KOPT-K1 (cell line): ENCODE results near the gene TYR.

Experiments used
- H3K27ac ChIP-seq: fragments of 200-600 bp; sonication (generic); 2 replicates; pipeline ENCODE4 v1.5.1; 2016; ENCODE audit warnings: antibody characterized with exemption, mild to moderate bottlenecking, low read depth, low read length; ENCODE audit not compliant: poor library complexity, severe bottlenecking
- H3K36me3 ChIP-seq: fragments of 200-600 bp; sonication (generic); 2 replicates; pipeline ENCODE4 v1.5.1; 2017; ENCODE audit warnings: antibody characterized with exemption, mild to moderate bottlenecking, low read length, moderate library complexity; ENCODE audit not compliant: insufficient read depth
- H3K9me3 ChIP-seq: fragments of 200-600 bp; sonication (generic); 2 replicates; pipeline ENCODE4 v1.5.1; 2017; ENCODE audit warnings: antibody characterized with exemption, low read length, mild to moderate bottlenecking; ENCODE audit not compliant: insufficient read depth, poor library complexity, severe bottlenecking

Gene TYR

DNA sequence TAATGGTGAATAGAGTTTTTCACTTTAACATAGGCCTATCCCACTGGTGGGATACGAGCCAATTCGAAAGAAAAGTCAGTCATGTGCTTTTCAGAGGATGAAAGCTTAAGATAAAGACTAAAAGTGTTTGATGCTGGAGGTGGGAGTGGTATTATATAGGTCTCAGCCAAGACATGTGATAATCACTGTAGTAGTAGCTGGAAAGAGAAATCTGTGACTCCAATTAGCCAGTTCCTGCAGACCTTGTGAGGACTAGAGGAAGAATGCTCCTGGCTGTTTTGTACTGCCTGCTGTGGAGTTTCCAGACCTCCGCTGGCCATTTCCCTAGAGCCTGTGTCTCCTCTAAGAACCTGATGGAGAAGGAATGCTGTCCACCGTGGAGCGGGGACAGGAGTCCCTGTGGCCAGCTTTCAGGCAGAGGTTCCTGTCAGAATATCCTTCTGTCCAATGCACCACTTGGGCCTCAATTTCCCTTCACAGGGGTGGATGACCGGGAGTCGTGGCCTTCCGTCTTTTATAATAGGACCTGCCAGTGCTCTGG is at the start of gene TYR:
TYR (plus strand) TSS at position 185 of the 541 bp plus-strand sequence; CDS start at position 264, 79 bp downstream.
- H3K36me3 ChIP-seq, result no peaks in the 10 kb centered on the region

DNA sequence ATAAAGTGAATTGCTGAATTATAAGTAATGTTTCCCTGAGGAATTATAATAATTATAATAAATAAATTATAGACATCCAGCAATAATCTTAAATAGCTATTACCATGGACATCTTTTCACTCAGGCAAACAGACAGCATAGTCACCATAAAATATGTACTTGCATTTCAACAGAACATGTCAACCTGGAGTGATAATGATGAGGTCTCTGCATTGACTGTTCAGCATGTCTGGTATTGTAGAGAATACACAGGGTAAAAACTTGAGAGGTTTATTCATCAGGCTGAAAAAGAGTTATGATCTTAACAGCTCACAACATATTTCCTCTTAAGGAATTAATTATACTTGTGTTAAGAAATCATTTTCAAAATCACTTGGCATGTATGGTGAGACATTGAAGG is 41.1 kb upstream of the TYR start:
- H3K9me3 ChIP-seq, result no peaks in the 10 kb centered on the region
- H3K36me3 ChIP-seq, result no peaks in the 10 kb centered on the region
- H3K27ac ChIP-seq, result no peak overlapping the region

More for the DNA sequence above, at the start of gene TYR:
- Histone ChIP-seq H3K27ac (no peak within 1 kb of the TSS), H3K9me3 (no peaks in the 10 kb centered on the region)

DNA sequence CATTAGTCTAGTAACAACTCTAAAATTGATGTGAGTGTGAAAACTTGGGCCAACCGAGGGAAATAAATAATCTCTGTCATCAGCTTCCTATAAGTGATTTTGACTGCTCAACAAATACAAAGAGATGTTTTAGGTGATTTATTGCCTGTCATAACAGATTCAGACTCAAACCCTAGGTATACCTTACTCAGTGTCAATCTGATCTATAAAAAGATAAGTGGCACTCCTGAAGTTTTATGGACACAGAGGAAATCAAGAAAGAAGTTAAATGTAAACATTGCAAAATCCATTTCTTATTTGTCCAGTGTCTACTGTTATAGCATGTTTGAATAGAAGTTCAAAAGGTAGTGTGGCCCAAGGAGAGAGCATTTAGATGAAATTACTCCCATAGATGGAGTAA is 30.4 kb upstream of the TYR start:
- H3K36me3 ChIP-seq, result no peaks in the 10 kb centered on the region
- no peaks in the 10 kb centered on the region for H3K9me3 ChIP-seq
- no peak overlapping the region for H3K27ac ChIP-seq

DNA sequence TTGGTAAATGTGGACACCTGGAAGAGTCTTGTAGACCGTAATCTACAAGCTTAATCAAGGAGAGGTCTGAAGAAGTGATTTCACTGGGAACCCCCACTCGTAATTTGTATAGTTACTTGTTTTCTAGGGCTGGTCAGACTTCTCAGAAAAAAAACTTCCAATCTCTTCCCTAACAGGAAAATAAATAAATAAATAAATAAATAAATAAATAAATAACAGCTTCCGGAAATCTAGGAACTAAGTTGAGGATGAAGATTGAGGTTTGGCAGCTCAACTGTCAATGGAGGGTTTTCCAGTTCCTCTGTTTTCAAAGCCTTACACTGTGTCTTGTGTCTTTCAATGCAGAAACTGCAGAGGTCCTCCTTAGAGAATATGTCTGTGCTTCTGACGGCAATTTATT is 17.7 kb upstream of the TYR start:
- no peaks in the 10 kb centered on the region for H3K36me3 ChIP-seq
- no peaks in the 10 kb centered on the region for H3K9me3 ChIP-seq
- H3K27ac ChIP-seq, result no peak overlapping the region

DNA sequence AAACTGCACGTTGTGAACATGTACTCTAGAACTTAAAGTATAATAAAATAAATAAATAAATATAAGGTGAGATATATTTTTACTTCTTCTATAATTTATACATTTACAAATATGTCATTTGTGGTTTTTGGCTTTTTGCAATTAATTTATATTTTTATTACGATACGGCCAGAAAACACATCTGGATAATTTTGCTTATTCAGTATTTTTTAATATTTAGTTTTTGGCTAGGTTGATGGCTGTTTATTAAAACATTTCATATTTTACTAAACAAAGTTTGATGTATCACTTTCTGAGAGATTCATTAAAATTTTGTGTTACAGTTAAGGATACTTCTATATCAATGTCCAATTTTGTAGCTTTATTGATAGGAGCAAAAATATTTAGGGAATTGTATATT is 15.7 kb upstream of the TYR start:
- no peak overlapping the region for H3K27ac ChIP-seq
- no peaks in the 10 kb centered on the region for H3K36me3 ChIP-seq
- no peaks in the 10 kb centered on the region for H3K9me3 ChIP-seq

DNA sequence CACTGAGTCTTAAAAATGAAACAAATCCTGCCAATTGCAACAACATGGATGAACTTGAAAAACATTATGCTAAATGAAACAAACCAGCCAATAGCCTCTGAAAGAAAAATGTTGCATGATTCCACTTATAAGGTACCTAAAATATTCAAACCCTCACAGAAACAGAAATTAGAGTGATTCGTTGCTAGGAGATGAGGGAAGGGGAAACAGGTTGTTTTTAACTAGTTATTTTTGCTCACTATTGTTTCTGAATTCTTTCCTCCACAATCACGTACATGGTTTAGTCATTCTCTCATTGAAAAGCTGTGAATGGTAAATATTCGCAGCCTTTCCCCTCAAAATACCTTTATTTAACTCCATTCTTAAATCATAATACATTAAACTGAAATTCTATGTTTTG is 14.0 kb upstream of the TYR start:
- H3K9me3 ChIP-seq, result no peaks in the 10 kb centered on the region
- H3K27ac ChIP-seq, result no peak overlapping the region
- H3K36me3 ChIP-seq, result no peaks in the 10 kb centered on the region

DNA sequence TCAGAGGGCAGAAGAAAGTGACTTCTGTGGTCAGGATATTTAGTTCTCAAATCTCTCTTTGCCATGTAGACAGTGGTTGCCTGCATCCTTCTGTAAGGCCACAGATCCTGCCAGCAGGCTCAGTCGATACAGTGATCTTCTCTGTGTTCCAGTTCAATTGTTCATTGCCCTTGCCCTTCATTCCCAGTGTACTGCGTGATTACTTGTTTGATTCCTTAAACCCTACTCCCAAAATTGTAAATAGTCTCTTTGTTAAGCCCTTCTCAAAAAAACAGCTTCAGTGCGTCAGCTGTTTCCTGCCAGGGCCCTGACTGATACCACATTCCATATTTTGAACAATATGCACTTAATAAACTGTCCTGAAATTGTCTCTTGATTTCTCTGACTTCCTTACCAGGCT is 9.3 kb upstream of the TYR start:
- no peaks in the 10 kb centered on the region for H3K36me3 ChIP-seq
- no peaks in the 10 kb centered on the region for H3K9me3 ChIP-seq
- no peak overlapping the region for H3K27ac ChIP-seq

DNA sequence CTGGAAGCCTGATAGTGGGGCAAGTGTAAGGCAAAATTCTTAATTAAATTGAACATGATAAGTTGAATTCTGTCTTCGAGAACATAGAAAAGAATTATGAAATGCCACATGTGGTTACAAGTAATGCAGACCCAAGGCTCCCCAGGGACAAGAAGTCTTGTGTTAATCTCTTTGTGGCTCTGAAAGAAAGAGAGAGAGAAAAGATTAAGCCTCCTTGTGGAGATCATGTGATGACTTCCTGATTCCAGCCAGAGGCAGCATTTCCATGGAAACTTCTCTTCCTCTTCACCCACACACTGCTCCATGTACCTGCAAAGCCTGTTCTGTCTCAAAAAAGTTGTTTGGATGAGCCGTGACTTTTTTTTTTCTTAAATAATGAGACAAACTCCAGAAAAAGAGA is 1.9 kb upstream of the TYR start:
- no peaks in the 10 kb centered on the region for H3K36me3 ChIP-seq
- no peak overlapping the region for H3K27ac ChIP-seq
- no peaks in the 10 kb centered on the region for H3K9me3 ChIP-seq

DNA sequence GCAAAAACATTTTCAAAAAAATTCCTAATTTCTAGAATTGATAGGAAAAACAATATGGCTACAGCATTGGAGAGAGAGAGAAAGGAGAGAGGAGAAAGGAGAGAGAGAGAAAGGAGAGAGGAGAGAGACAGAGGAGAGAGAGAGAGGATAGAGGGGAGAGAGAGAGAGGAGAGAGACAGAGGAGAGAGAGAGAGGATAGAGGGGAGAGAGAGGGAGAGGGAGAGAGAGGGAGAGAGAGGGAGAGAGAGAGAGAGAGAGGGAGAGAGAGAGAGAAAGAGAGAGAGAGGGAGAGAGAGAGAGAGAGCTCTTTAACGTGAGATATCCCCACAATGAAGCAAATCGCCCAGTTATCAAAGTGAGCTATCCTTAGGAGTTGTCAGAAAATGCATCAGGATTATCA is 737 bp upstream of the TYR start:
- no peak overlapping the region for H3K27ac ChIP-seq
- H3K9me3 ChIP-seq, result no peaks in the 10 kb centered on the region
- H3K36me3 ChIP-seq, result no peaks in the 10 kb centered on the region

DNA sequence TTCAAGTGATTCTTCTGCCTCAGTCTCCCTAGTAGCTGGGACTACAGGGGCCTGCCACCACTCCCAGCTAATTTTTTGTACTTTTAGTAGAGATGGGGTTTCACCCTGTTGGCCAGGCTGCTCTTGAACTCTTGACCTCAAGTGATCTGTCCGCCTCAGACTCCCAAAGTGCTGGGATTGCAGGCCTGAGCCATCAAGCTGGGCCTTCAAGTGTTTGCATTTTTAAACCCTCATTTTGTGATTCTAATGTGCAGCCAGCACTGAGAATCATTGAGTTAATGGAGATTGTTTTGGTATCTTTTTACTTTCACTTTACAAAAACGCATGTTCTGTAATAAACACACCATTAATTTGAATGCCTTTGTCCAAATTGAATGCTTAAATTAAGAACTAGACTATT is 3.4 kb downstream of the TYR start:
- no peaks in the 10 kb centered on the region for H3K9me3 ChIP-seq
- H3K36me3 ChIP-seq, result no peaks in the 10 kb centered on the region
- no peak overlapping the region for H3K27ac ChIP-seq

DNA sequence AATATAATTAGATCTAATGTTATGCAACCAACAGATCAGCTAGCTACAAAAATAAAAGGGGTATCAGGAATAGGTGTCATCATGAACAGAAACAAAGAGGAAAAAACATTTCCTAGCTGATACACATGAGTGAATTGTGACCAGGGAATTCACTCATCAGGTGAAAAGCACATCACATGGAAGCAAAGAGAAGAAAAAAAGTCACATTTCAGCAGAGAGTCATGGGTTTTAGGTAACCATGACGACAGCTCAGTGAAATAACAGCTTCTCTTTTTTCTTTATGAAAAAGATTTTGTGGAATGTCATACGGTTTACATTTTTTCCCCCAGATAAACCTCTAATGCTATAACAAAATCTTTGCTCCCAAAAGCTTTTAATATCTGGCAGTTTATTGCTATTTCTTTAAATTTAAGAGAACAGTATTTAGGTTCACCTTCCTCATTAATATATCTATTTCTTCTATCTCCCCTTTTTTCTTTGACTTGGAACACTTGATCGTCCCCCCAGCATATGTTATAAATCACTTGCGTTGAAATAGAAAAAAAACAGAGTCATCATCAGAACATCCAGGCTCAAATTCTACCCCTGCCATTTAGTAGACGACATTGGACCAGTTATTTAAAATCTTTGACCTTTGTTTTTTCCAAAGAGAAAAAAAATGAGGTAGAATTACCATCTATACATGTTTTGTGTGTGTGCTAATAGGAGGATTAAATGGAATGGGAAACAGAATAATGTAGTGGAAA is 5.3 kb downstream of the TYR start:
- H3K36me3 ChIP-seq, result no peaks in the 10 kb centered on the region
- H3K27ac ChIP-seq, result no peak overlapping the region
- H3K9me3 ChIP-seq, result no peaks in the 10 kb centered on the region

DNA sequence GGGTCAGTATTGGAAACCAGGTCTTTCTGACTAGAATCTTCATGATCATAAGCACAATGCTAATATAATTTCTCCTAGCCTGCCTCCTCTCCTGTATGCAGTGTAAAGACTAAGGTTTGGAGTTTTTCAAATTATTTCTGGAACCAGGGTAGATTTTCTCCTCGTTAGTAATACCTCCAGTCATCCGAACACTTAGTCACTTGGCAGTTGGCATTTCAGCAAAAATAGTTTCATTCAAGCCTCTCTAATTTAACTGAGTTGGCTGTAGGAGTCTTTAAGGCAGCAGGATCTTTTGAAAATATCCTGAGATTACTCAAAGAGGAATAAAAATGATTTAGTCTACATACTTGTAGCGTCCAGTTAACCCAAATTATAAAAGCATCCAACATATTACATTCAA is 6.3 kb downstream of the TYR start:
- Histone ChIP-seq H3K27ac (no peak overlapping the region), H3K9me3 (no peaks in the 10 kb centered on the region), H3K36me3 (no peaks in the 10 kb centered on the region)

DNA sequence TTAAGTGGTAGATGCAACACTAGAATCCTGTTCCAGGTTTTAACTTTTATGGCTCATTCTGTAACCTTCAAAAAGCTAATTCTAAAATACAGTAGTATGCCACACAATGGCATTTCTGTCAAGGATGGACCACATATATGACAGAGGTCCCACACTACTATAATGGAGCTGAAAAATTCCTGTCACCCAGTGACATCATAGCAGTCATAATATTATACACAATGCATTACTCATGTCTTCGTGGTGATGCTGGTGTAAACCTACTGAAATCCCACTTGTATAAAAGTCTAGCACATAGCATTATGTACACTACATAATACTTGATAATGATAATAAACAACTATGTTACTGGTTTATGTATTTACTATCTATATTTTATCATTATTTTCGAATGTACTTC is 12.1 kb downstream of the TYR start:
- H3K27ac ChIP-seq, result no peak overlapping the region
- no peaks in the 10 kb centered on the region for H3K9me3 ChIP-seq
- no peaks in the 10 kb centered on the region for H3K36me3 ChIP-seq

DNA sequence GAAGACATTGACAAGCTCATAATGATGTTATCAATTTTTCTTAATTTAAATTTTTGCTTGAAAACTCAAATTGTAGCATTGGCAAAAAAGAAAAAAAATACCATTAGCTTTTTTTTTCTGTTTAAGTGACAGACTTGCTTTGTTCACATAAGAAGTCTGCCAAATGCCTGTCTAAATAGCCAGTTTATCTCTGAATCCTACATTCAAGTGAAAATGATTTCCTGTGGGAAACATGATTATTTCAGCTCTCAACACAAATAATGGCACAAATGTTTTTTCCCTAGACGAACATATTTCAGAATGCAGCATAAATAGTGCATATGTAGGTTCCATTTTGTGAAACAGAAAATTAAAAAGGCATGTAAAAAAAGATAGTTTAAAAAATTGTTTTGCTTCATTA is 23.5 kb downstream of the TYR start:
- Histone ChIP-seq H3K27ac (no peak overlapping the region), H3K36me3 (no peaks in the 10 kb centered on the region), H3K9me3 (no peaks in the 10 kb centered on the region)

DNA sequence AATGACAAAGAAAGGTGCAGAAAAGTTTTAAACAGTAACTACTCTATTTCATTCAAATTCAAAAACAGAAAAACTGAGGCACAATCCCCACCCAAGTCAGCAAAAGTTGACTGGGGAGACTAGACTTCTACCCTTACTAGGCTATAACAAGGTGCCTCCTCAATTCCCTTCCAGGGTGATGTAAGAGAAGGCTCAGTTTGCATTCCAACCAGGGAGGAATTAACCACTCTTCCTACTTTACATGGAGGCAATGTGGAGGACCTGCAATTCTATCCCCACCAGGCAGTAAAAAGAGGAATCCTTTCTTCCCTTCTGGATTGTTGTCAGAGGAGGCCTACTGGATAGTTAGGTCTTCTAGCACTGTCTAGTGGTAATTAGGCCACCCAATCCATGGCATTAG is 26.1 kb downstream of the TYR start:
- no peaks in the 10 kb centered on the region for H3K9me3 ChIP-seq
- no peaks in the 10 kb centered on the region for H3K36me3 ChIP-seq
- H3K27ac ChIP-seq, result no peak overlapping the region

DNA sequence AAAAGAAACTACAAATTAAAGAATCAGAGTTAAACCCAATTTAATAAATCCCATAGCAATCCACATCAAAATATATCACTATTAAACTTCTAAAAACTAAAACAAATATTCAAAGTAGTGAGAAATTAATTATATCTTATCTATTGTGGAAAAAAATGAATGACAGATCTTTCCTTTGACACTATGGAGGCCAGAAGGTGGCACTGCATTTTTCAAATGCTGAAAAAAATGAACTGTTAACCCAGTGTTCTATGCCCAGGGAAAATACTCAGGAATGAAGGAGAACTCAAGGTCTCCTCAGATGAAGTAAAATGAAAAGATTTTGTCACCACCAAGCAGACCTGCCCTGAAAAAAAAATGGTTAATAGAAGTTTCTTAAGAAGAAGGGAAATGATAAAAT is 27.7 kb downstream of the TYR start:
- H3K27ac ChIP-seq, result no peak overlapping the region
- no peaks in the 10 kb centered on the region for H3K9me3 ChIP-seq
- H3K36me3 ChIP-seq, result no peaks in the 10 kb centered on the region
